ACHN (cell line): ENCODE data around the gene PGLYRP3.

Experiments
- DNase-seq: peaks from one replicate; pipeline ENCODE4 v3.0.0-alpha.2; 2015
- in situ Hi-C: cut with HindIII; loops from 2 replicates; pipeline ENCODE4 v1.10.0; 2017; ENCODE audit warnings: low sequenced_read_pairs, low pct_ligation_motif_present, low pct_unique_long_range_greater_than_20kb

Gene PGLYRP3, protein sequence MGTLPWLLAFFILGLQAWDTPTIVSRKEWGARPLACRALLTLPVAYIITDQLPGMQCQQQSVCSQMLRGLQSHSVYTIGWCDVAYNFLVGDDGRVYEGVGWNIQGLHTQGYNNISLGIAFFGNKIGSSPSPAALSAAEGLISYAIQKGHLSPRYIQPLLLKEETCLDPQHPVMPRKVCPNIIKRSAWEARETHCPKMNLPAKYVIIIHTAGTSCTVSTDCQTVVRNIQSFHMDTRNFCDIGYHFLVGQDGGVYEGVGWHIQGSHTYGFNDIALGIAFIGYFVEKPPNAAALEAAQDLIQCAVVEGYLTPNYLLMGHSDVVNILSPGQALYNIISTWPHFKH

DNA sequence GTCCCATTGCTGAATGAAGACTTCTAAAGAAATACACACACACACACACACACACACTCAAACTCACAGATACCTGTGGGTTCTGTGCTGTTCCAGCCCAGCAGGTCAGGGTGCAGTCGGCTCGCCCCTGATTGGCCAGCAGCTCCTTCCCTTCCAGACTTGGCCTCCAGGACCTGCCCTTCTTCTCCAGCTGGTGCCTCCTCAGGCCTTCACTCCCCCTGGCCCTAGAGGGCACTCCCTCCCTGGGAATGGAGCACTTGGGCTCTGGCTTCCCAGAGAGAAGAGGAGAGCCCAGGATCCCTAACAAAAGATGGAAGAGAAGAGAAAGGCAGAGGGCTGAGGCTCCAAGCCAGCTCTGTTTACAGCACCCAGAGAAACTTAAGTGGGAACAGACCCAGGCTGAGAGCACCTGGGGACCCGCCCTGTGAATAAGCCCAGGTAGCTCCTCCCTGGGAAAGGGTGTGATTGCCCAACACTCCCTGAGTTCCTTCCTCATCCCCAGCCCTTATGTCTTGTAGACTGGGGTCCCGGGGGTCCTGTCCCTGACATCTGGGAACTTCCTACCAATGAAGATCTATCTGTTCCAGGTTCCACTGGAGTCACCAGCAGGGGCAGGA is at the start of gene PGLYRP3:
PGLYRP3 (minus strand) TSS at position 383 of the 617 bp plus-strand sequence. CDS start 2,287 bp downstream, outside the sequence.
- DNase-seq: no peak
- in situ Hi-C loops: no loop called here

DNA sequence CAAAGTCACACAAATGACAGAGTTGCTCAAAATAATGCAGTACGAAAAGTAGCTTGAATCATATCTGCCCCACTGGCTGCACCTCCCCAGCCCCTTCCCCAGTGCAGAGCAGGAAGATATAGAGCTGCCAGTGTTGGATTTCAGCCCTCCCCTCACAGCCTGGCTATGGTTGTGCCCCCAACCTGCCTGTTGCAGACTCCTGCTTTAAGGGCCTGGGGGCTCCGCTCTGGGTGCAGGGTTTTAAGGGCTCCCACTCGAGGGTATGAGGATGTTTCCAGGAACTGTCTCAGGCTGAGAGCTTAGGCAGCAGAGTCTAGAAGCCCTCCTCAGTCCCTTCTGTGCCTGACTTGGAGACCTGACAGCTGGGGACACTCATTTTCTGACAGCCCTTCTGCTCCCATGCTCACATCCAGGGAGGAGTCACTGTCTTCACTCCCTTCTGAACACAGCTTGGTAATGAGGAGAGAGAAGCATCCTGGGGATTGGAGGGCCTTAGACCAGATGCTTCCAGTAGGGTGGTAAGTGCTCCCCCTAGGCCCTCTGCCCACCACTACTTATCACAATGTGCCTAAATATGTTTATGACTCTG is 49.5 kb upstream of the PGLYRP3 start:
- in situ Hi-C loops: no loop called here
- DNase-seq: no peak

DNA sequence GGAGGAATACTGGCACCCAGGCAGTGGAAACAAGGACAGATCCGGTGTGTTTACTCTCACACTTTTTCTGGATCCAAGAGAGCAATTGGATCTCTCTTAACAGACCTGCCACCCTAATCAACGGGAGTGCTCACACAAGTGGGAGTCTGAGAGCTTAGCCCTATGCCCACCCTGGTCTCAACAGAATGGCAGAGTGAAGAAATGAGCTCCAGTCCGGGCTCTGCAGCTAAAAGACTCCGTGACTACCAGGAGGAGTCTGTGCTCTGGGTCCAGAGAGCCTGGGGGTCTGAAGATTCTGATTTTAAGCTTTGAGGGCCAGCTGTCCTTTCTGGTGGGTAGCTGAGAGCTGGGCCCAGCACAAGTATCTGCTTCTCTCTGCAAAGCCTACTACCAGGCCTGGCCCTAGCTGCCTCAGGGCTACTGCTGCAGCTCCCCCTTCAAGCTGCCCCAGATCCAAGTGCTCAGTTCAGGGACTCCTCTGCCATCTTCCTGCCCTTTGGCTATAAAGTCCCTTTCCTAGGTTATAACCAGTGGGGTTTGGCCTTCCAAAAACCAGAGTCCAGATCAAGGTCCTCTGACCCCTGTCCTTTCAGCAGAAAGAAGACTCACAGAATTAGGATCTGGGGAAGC is 48.8 kb upstream of the PGLYRP3 start:
- DNase-seq: no peak
- in situ Hi-C loops: no loop called here

DNA sequence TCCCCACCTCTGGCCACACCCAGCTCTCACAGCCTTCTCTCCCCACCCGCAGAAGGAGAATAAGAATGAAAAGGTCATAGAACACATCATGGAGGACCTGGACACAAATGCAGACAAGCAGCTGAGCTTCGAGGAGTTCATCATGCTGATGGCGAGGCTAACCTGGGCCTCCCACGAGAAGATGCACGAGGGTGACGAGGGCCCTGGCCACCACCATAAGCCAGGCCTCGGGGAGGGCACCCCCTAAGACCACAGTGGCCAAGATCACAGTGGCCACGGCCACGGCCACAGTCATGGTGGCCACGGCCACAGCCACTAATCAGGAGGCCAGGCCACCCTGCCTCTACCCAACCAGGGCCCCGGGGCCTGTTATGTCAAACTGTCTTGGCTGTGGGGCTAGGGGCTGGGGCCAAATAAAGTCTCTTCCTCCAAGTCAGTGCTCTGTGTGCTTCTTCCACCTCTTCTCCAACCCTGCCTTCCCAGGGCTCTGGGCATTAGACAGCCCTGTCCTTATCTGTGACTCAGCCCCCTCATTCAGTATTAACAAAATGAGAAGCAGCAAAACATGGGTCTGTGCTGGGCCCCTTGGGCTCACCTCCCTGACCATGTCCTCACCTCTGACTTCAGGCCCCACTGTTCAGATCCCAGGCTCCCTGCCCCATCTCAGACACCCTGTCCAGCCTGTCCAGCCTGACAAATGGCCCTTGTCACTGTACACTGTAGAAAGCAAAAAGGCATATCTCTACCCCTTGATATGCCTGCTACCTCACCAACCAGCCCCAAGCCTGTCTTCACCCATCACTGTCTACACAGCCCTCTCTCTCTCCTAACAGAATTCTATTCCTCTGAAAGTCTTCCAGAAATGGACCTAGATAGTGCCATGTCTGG is 48.1 kb upstream of the PGLYRP3 start:
- in situ Hi-C loops: no loop called here
- DNase-seq: no peak

DNA sequence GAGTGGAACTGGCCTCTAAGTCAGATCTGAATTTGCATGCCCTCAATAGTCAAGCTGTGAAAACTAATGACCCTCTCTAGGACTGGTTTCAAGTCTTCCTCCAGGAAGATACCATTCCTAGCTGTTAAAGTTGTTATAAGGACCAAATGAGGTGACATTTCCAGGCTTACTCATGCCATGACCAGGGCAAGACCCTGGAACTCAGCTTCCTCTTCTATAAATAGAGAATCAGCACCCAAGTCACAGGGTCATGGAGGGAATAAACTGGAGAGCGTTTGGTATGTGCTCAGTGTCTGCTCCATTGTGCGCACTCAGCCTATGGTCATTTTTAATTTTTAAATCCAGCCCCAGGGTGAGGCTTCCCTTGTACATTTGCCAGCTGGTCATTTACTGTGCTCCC is 47.4 kb upstream of the PGLYRP3 start:
- no peak for DNase-seq
- in situ Hi-C loops: no loop called here

DNA sequence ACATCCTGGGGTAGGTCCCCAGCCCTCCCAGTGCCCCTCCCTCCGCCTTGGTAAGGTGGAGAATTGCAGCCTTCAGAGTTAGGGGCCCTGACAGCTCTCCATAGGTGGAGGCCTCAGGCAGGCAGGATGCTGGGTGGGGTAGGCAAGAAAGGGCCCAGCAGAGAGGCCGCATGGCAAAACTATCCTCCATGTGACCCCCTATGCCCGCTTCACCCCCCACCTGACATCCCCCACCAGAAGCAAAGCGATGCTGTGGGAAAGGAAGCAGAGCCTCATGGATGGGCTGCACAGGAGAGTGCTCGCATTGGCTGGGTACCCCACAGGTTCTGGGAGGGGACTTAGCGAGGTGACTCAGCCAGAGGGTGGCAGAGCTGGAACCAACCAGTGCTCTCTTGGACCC is 46.5 kb upstream of the PGLYRP3 start:
- in situ Hi-C loops: loop anchor here (10.0 kb wide), 2 partner anchors 46 to 136 kb away; no protein-coding TSS in a partner anchor
- DNase-seq: no peak

DNA sequence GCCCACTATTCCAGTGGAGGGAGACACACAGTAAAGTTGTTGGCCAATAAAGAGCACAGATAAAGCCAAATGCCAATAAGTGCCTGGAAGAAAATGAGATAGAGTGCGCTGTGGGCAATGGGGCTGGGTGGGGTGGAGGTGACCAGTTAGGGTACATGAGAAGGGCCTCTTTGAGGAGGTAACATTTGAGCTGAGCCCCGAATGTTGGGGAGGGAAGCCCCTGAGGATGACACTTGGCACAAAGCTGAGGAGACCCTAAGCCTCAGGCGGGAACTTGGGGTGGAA is 45.9 kb upstream of the PGLYRP3 start:
- in situ Hi-C loops: loop anchor here (10.0 kb wide), 2 partner anchors 46 to 136 kb away; no protein-coding TSS in a partner anchor

DNA sequence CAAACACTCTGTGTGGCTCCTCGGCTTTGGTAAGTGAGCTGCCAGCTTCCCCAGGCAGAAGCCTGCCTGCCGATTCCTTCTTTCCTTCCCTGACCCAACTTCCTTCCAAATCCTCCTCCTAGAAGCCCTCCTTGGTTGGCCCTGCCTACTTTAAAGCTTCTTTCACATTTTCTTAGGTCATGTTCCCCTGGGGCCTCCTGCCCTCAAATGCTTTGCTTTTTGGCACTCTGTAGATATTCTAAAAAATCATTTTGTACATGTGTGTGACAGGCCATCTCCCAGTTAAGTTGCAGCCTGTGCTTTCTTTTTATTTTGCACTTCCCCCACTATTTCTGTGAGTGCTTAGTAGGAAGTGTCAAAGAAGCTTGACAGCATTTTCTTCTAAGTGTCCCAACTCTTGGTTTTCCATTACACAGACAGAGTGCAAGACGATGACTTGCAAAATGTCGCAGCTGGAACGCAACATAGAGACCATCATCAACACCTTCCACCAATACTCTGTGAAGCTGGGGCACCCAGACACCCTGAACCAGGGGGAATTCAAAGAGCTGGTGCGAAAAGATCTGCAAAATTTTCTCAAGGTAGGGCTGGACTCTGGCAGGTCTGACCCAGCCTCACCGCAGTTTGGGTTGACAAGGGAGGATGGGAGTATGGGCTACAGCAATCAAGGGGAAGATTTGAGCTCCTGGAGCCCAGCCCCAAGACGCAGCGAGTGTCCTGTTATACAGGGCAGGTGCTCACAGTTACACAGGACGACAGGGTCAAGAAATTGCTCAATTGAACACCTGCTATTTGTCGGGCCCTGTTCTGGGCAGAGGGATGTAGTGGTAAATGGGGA is 45.3 kb upstream of the PGLYRP3 start, which contains the start of gene S100A9:
S100A9 (plus strand) TSS at position 2 of the 838 bp plus-strand sequence; CDS start at position 432, 430 bp downstream.
- in situ Hi-C loops: loop anchor here (10.0 kb wide), 2 partner anchors 47 to 137 kb away; no protein-coding TSS in a partner anchor
- DNase-seq: no peak

More for the DNA sequence above, 45.9 kb upstream of the PGLYRP3 start:
- no peak for DNase-seq

DNA sequence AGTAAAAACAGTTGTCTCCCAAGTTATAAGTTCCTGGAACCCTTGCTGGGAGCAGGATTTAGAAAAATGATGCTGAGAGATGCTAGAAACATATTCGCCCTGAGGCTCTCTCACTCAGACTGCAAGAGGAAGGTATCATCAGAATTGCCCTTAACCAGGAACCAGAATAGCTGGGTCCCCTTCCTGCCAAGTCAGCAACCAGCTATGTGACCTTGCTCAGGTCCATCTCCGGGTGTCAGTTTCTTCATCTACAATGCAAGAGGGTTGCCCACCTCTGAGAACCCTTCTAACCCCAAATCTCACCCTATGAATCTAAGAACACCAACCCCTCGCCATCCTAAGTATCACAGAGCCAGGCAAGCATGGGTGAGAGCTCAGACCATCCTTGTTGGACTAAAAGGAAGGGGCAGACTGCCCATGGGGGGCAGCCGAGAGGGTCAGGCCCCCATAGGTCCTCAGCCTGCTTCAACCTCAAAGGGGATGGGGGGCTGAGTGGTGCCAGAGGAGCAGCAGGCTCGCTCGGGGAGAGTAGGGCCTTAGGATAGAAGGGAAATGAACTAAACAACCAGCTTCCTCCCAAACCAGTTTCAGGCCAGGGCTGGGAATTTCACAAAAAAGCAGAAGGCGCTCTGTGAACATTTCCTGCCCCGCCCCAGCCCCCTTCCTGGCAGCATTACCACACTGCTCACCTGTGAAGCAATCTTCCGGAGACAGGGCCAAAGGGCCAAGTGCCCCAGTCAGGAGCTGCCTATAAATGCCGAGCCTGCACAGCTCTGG is 44.5 kb upstream of the PGLYRP3 start:
- DNase-seq: no peak
- in situ Hi-C loops: loop anchor here (10.0 kb wide), 2 partner anchors 48 to 138 kb away; no protein-coding TSS in a partner anchor

DNA sequence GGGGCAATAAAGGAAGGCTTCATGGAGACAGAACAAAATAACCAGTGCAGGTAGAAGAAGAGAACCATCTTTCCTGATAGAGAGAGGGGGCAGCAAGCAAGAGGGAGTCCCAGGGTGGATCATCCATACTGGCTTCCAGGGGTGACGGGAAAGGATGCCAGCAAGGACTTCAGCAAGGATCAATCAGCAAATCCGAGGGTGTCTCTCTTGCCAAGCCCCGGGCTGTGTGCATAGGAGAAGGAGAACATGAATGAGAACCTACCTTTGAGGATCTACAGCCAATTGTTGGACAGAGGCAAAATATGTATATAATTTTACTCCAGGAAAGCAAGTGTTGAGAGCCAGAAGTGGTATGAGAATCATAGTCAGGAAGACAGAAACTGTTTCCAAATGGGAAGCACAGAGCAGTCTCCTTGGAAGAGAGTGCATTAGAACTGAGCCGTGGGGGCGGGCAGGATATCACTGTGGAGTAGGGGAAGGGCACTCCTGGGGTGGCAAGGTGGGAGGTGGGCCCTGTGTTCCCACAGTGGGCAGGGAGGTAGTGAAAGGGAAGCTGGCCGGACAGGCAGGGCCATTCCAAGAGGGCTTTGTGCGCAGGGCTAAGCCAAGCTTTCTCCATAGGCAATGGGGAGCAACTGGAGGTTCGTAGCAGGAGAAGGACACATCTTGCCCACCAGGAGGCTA is 43.8 kb upstream of the PGLYRP3 start:
- in situ Hi-C loops: loop anchor here (10.0 kb wide), 2 partner anchors 48 to 138 kb away; no protein-coding TSS in a partner anchor
- no peak for DNase-seq

DNA sequence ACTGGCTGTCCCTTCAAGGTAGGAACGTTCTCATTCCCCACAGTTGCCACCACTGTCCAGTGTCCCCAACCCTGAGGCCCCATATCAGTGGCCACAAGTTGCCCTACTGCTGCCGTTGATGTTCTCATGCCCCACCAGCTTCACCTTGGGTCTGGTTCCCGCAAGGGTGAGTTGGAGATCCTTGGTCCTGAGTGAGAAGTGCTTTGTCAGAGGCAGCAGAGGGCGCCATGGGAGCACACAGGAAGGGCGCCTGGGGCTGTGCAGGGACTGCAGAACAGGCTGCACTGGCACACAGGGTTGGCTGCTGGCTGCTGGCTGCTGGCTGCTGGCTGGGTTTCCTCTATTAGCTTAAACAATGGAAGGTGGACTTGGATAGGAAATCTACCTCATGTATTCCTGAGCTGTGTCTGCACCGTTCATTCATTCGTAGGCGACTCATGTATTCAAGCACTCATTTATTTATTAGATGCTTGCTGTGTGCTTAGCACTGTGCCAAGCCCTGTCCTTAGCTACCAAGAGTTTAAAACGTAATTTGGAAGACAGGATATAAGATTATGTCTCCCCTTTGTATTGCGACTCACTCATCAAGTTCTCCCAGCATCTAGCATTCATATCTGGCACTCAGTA is 42.8 kb upstream of the PGLYRP3 start:
- DNase-seq: peak; percentile 72
- in situ Hi-C loops: loop anchor here (10.0 kb wide), 2 partner anchors 49 to 139 kb away; no protein-coding TSS in a partner anchor

DNA sequence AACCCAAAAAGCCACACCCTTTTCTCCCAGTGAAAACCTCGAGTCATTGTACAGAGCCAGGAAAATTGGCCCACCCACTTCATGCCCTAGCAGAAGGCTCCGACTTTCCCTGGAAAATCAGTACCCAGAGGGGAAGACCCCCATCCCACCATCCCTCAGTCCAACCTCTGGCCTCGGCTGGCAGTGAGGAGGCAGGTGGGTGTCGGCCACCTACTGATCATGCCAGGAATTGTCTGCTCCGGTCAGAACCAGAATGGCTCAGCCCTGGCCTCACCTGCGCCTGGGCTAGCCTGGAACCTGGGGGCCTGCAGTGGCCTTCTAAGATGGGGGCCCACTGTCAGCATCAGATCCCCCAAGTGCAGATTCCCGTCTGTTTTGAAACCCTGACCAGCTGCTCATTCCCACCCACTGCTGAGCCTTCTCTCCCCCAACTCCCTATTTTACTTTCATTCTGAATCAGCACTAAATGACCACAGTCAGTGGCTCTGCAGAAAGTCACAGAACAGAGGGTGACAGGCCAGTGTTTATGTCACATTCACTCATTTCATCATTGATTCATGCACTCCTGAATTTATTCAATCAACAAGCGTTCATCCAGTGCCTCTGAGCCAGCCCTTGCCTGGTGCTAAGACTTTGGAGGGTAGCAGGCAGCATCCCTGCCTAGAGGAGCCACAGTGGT is 41.9 kb upstream of the PGLYRP3 start:
- in situ Hi-C loops: loop anchor here (10.0 kb wide), 2 partner anchors 50 to 140 kb away; no protein-coding TSS in a partner anchor
- no peak for DNase-seq

DNA sequence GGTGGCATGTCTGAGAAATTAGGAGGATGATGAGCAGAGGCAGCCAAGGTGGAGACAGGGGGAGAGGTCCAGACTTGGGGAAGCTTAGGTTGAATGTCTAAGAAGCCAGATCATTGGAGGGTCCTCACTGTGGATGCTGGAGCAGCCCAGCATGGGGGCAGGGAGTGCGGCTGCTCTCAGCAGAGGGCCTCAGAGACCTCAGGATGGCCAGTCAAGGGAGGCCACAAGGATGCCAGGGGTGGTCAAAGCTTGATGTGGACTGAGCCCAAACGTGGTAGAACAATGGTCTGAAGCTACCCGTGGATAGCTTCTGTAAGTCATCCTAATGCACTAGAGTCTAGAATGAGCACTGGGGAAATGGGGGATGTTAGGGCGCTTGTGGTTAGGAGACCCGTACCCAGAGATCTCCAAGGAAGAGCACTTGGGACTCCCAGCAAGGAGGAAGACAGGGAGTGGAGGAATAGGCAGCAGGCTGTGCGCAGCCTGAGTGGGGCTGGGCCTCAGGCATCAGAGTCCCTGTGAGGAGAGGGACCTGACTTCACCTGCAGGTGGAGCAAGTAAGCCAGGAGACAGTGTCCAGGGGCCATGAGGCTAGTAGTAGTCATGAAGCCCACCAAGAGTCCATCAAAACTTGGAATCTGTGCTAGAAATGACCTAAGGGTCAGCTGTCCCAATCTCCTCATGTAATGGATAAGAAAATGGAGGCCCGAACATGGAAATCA is 40.6 kb upstream of the PGLYRP3 start:
- peak; percentile 42 for DNase-seq
- in situ Hi-C loops: loop anchor here (10.0 kb wide), 2 partner anchors 51 to 141 kb away; no protein-coding TSS in a partner anchor

DNA sequence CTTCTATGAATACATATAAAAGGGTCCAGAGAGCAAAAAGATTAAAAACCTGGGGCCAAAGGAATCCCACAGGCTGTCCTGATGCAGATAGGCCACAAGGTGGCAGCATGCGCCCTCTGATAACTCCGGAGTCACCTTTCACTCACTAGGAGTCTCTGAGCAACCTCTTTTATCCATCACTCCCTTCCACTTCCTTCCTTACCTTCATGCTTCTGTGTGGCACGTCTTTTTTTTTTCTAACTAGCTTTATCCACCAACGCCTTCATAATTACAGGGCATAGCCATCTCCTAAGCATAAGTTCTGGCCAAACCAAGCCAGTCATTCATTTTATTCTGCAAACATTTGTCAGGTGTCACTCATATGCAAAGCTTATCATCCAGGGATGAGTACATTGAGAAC is 39.8 kb upstream of the PGLYRP3 start:
- in situ Hi-C loops: loop anchor here (10.0 kb wide), 2 partner anchors 52 to 142 kb away; no protein-coding TSS in a partner anchor
- peak; percentile 67 for DNase-seq
